ENCODE results near the gene C14orf180.

- TF ChIP-seq, protein P1, sequence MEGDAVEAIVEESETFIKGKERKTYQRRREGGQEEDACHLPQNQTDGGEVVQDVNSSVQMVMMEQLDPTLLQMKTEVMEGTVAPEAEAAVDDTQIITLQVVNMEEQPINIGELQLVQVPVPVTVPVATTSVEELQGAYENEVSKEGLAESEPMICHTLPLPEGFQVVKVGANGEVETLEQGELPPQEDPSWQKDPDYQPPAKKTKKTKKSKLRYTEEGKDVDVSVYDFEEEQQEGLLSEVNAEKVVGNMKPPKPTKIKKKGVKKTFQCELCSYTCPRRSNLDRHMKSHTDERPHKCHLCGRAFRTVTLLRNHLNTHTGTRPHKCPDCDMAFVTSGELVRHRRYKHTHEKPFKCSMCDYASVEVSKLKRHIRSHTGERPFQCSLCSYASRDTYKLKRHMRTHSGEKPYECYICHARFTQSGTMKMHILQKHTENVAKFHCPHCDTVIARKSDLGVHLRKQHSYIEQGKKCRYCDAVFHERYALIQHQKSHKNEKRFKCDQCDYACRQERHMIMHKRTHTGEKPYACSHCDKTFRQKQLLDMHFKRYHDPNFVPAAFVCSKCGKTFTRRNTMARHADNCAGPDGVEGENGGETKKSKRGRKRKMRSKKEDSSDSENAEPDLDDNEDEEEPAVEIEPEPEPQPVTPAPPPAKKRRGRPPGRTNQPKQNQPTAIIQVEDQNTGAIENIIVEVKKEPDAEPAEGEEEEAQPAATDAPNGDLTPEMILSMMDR (conservative IDR thresholded peaks at IDR 0.05; ENCODE audit: low read depth, low read length) = no peak
- no peak for TF ChIP-seq EZH2 (IDR thresholded peaks at IDR 0.05; ENCODE audit: low read length, unreplicated experiment)
These were observed 31.3 kb downstream of the C14orf180 start for GRCh38 chr14:104610749-104611310.
